ENCODE measurements around the gene IL22RA1.

The IL22RA1 gene

GRCh38 chr1:24164004-24164403 is 21.1 kb upstream of the IL22RA1 start:
- DNase-seq = no peak

- DNase-seq = no peak
Measured at GRCh38 chr1:24162201-24162600, 19.3 kb upstream of the IL22RA1 start.

- DNase-seq = no peak
Measured at GRCh38 chr1:24161270-24161669, 18.3 kb upstream of the IL22RA1 start.

- DNase-seq = no peak
Measured at GRCh38 chr1:24159366-24159765, 16.4 kb upstream of the IL22RA1 start.

DNA sequence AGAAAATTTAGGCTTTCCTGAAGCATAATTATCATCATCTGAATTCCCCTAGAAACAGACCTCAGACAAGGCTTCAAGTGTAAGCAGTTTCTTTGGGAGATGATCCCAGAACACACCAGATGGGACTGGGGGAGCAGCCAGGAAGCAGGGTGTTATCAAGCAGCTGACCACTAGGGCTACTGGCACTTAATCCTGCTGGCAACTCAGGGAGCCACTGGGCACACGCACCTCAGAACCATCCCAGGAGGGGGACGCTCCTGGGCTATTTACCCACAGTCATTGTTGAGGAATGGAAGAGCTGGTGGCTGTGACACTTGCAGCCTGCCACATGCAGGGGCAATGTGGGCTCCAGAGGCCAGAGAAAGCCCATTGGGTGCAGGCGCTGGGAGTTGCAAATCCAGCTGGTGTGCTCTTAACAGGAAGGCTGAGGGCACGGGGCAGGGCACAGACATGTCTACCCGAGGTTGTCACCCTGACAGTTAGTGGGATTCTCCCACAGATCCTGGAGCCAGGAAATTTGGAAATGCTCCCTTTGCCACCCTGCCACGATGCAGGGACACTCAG is 15.1 kb upstream of the IL22RA1 start:
- DNase-seq = no peak

- no peak for DNase-seq
Measured at GRCh38 chr1:24156542-24157260, 13.8 kb upstream of the IL22RA1 start.

DNA sequence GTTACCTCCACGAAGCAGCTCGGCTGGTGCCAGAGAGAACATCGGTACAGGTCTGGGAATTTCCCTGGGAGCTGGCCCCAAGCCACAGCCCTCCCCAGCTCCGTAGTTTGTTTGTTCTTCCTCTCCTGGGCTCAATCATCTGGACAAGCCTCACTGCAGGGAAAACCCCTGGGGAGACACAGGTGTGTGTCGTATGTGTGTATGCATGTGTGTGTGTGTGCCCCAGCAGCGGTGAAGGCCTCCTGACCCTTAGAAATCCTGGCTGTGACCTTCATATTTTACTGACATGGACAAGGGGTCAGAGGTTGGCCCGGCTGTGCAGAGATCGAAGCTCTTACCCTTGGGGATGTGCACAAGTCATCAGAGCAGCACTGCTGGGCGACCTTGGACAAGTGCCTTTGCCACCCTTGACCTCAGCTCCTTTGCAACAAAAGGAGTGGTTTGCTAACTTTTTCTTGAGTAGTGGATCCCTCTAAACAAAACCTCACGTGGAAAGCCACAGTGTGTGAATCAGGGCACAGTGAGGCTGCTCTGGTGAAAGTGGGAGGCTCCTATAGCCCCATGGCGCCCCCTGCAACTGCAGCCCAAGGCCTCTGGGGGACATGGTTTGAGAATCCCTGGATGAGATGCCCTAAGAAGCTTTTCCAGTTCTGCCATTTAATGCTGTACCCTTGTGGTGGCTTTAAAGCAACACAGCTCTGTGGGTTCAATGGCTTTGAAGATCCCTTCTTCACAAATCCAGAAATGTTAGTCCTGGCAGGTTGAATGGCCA is 12.3 kb upstream of the IL22RA1 start:
- peak; percentile 39 for DNase-seq

- DNase-seq = peak; percentile 64
Measured at GRCh38 chr1:24154215-24154614, 11.3 kb upstream of the IL22RA1 start.

DNA sequence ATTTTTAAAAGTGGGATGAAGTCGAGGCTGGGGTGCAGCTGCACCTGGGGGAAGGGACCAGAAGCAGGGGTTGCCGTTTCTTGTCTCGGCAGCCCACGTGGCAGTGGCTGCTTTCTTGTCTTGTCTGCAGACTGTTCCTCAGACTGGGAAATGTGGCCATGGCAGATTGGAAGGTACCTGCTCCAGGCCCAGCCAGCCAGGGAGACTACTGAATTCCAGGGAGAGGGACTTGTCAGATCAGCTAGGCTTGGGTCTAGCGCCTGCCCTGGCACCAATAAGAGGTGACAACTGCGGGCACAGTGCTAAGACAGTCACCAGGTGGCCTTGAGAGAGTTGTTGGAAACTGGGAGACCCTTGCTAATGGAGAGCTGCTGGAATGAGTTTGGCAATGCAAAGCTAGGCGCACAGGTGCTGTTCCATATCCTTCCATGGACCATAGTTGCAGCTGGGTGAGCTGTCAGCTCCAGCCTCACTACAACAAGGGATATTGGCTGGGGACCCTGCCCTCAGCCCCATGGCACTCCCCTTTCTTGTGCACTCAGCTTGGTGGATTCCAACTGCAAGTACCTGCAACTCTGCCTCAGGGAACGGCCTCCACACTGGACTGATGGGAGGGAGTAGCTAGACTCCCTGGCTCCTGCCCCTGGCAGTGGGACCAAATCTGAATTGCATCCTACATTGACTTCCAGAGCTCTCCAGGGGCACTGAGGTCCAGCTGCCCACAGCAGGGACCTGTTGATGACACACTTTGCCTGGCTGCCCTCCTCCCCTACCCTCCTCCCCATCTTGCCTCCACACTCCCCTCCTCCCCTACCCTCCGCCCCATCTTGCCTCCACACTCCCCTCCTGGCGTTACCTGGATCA is 9.9 kb upstream of the IL22RA1 start:
- DNase-seq = no peak

- DNase-seq = peak; percentile 29
Measured at GRCh38 chr1:24151175-24151533, 8.2 kb upstream of the IL22RA1 start.

GRCh38 chr1:24150234-24151174 is 7.6 kb upstream of the IL22RA1 start:
- peak; percentile 71 for DNase-seq

DNA sequence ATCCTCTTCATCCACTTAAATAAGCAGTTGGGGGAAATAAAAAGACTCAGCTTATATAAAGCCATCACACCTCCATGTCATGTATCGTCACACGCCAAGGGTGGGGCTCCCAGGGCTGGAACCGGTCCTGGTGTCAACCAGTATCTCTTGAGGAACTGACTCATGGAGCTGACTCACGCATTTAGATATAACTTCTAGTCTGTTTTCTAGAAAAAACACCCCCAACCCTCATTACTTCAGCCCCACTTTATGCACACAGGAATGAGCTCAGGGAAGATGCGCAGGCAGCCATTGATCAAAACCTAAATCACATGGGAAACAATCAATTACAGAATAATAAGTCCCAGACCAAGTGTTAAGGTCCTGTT is 6.9 kb upstream of the IL22RA1 start:
- DNase-seq = no peak

DNA sequence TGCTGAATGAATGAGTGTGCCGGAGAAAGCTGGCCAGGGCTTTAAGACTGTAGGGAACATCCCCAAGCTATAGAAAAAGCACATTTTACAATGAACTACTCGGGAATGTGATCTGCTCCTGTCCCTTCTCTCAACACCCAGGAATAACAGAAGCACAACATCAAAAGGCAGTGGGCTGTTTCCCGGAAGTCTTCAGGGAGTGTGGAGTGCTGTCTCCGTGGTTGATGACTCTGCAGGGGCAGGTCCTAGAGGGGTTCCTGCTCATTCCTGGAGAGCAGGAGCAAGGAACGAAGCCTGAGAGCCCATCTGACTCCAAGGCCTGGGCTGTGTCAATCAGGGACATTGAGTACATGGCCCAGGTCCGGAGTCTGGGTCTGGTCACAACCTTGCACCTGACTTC is 4.9 kb upstream of the IL22RA1 start:
- DNase-seq = no peak

DNA sequence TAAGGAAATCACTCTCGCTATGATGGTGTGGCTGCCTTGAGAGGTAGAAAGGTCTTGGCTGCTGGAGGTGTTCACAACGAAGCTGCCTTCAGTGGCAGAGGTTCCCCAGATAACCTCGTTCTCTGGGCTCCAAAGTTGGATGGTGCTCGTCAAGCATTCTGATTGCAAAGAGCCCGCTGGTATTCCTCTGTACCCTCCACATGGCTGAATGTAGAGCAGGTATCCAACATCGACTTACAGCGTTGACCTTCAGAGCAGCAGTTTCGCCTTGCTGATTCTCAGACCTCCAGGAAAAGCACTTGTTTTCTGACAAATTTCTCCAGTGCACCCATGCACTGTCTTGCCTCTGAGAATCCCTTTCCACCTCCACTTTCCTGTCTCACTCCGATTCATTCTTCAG is 4.3 kb upstream of the IL22RA1 start:
- no peak for DNase-seq

- DNase-seq = no peak
Measured at GRCh38 chr1:24141311-24141997, 1.5 kb downstream of the IL22RA1 start.

DNA sequence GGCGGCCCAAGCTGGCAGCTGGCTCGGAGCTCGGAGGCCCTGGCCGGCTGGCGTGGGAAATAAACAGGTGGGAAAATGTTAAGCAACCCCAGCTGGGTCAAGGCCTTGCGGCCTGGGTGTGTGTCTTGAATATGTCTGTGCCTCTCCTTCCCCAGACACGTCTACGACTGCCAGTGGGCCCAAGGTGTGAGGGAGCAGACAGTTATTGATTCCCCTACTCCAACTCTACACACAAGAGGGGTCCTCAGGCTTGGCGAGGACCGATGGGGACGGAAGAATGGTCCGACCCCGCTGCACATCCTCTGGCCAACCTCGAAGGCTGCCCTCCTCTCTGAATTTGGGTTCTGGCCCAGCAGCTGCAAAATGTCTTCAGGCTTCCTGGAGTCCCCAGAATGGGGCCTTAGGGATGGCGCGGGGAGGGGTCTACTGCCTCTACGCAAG is 2.2 kb downstream of the IL22RA1 start:
- no peak for DNase-seq

DNA sequence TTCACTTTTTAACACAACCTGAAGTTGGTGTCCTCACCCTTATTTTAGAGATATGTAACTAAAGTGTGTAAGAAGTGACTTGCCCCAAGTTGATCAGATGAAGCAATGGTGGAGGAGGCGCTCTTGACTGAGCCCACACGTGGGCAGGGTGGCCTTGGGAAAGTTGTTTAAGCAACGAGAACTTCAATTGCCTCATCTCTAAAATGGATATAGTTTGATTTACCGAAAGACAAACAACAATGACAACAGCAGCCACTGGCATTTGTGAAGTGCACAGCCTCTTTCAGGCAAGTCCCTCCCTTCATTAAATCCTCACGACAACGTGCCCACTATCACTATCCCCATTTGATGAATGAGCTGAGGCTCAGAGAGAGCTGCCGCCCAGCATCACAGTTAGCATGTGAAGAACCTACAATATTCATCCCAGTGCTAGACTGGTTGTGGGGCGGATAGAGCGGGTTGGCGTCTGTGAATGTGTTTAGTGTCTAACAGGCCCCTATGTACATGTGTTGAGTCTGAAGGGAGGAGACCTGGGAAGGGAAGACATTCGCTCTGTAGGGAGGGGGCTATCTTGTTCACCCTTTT is 3.0 kb downstream of the IL22RA1 start:
- DNase-seq = no peak

GRCh38 chr1:24139222-24139489 is 3.8 kb downstream of the IL22RA1 start:
- DNase-seq = no peak

DNA sequence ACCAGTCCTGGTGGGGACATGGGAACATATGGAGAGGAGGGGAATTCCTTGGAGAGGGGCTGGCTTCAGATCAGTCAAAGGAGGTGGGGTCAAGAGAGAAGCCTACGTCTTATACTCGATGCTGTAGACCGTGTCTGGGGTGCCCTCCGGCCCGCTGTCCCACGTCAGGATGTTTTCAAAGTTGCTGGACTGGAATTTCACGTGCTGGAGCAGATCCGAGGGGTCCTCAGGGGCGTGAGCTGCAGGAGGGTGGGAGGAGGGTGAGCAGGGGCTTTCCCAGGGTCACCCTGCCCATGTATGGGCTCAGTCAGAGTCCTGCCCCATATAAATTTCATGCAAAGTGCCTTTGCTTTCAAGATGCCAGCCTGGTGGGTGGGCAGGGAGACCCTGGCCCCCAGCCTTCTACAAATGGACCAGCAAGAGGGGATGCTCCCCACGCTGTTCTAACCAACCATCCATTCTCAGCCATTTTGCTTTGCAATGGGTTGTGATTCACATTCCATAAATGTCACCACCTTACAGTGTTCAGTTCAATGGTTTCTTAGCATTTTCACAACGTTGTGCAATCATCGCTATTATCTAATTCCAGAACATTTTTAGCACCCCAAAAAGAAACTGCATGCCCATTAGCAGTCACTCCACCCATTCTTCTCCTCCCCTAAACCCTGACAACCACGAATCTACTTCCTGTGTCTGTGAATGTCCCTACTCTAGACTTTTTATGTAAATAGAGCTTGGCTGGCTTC is 4.3 kb downstream of the IL22RA1 start:
- DNase-seq = no peak

GRCh38 chr1:24136956-24137539 is 5.9 kb downstream of the IL22RA1 start:
- DNase-seq = no peak
